22Rv1 (cell line): ENCODE measurements around the gene BAMBI.

ENCODE experiments used
- ZFX ChIP-seq: fragments of 450-650 bp; IDR thresholded peaks from 2 replicates; pipeline ENCODE4 v1.6.1; 2017; ENCODE audit warnings: antibody characterized with exemption, borderline replicate concordance
- TF ChIP-seq, protein P1 (sequence below): fragments of 450-650 bp; IDR thresholded peaks from 2 replicates; pipeline ENCODE4 v1.5.1; 2017; ENCODE audit warnings: mild to moderate bottlenecking

DNA sequence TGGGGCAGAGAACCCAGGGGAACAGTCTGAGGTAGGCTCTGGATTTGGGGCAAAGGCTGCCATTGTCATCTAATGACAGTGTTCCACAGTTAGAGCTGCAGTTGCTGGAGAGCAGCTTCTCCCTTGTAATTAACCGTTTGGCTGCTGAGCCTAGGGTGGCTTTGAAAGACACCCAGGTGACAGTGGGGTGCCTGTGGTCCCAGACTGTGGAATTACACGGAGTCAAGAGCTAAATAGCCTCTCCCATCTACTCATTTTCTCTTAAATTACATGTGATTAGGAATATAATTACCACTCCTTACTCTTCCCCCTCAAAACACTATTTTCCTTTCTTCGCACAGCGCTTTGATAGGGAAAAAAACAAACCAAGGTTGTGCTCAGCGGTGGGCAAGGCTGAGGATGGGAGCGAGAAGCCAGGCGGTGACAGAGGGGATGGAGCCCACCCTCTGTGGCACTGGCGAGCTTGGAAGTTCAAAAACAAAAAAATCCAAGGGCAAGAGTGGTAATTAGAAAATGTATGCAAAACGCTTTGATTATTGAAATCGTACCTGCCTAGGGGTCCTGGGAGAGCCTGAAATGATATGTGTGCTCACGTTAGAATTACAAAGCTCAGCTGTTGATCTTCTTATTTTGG is 44.1 kb downstream of the BAMBI start:
- TF ChIP-seq, protein P1, sequence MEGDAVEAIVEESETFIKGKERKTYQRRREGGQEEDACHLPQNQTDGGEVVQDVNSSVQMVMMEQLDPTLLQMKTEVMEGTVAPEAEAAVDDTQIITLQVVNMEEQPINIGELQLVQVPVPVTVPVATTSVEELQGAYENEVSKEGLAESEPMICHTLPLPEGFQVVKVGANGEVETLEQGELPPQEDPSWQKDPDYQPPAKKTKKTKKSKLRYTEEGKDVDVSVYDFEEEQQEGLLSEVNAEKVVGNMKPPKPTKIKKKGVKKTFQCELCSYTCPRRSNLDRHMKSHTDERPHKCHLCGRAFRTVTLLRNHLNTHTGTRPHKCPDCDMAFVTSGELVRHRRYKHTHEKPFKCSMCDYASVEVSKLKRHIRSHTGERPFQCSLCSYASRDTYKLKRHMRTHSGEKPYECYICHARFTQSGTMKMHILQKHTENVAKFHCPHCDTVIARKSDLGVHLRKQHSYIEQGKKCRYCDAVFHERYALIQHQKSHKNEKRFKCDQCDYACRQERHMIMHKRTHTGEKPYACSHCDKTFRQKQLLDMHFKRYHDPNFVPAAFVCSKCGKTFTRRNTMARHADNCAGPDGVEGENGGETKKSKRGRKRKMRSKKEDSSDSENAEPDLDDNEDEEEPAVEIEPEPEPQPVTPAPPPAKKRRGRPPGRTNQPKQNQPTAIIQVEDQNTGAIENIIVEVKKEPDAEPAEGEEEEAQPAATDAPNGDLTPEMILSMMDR = no peak
- TF ChIP-seq ZFX = no peak
